Muscle of arm (tissue), 14 donors: ENCODE measurements around the gene POLR3K. TPM values are rescaled to one million over a fixed set of nuclear protein-coding genes. Genes with fewer than 3 reads are reported as not detected.

ENCODE experiments used
- DNase-seq: peaks from one replicate; pipeline ENCODE4 v3.0.0-alpha.2; 2013
- long read RNA-seq, 11 donors: transcript quantifications; one replicate each; lab custom pipeline, GENCODE V29; 2026
- polyA plus RNA-seq, 12 donors: library from polyadenylated mRNA; unstranded; fragments of 120-200 nt; gene quantifications; one replicate each; pipeline ENCODE4 v1.2.1, GENCODE V29; 2013; ENCODE audit not compliant: insufficient read length in 12 of 12

The POLR3K gene
- 10 to 100 TPM in 1 of 12 donors, 1 to 10 TPM in 10, not detected in 1; 6.0 to 13.5 (median 7.8) TPM for polyA plus RNA-seq
- long read RNA-seq, donor 1, transcript POLR3K-201 (3 exons, 1,392 nt), result major isoform, 21 of 22 reads
- long read RNA-seq, donor 1, partial matches to known transcripts, result 0 of 22 reads
- long read RNA-seq, donor 1, other reads (novel, unspliced or antisense), result 0 of 22 reads
- long read RNA-seq, donor 2, transcript POLR3K-201 (3 exons, 1,392 nt), result major isoform, 16 of 17 reads
- long read RNA-seq, donor 2, partial matches to known transcripts, result 0 of 17 reads
- long read RNA-seq, donor 2, other reads (novel, unspliced or antisense), result 0 of 17 reads
- long read RNA-seq, donor 3, transcript POLR3K-201 (3 exons, 1,392 nt), result major isoform, 10 of 10 reads
- long read RNA-seq, donor 3, partial matches to known transcripts, result 0 of 10 reads
- long read RNA-seq, donor 3, other reads (novel, unspliced or antisense), result 0 of 10 reads
- long read RNA-seq, donor 4, transcript POLR3K-201 (3 exons, 1,392 nt), result major isoform, 6 of 6 reads
- long read RNA-seq, donor 4, partial matches to known transcripts, result 0 of 6 reads
- long read RNA-seq, donor 4, other reads (novel, unspliced or antisense), result 0 of 6 reads
- long read RNA-seq, donor 5, transcript POLR3K-201 (3 exons, 1,392 nt), result major isoform, 19 of 20 reads
- long read RNA-seq, donor 5, partial matches to known transcripts, result 0 of 20 reads
- long read RNA-seq, donor 5, other reads (novel, unspliced or antisense), result 0 of 20 reads
- long read RNA-seq, donor 6, transcript POLR3K-201 (3 exons, 1,392 nt), result major isoform, 7 of 7 reads
- long read RNA-seq, donor 6, partial matches to known transcripts, result 0 of 7 reads
- long read RNA-seq, donor 6, other reads (novel, unspliced or antisense), result 0 of 7 reads
- long read RNA-seq, donor 7, transcript POLR3K-201 (3 exons, 1,392 nt), result major isoform, 7 of 8 reads
- long read RNA-seq, donor 7, partial matches to known transcripts, result 0 of 8 reads
- long read RNA-seq, donor 7, other reads (novel, unspliced or antisense), result 0 of 8 reads
- long read RNA-seq, donor 8, transcript POLR3K-201 (3 exons, 1,392 nt), result major isoform, 17 of 80 reads
- long read RNA-seq, donor 8, partial matches to known transcripts, result 13 of 80 reads
- long read RNA-seq, donor 8, other reads (novel, unspliced or antisense), result 50 of 80 reads
- long read RNA-seq, donor 9, transcript POLR3K-201 (3 exons, 1,392 nt), result major isoform, 6 of 6 reads
- long read RNA-seq, donor 9, partial matches to known transcripts, result 0 of 6 reads
- long read RNA-seq, donor 9, other reads (novel, unspliced or antisense), result 0 of 6 reads
- long read RNA-seq, donor 10, transcript POLR3K-201 (3 exons, 1,392 nt), result major isoform, 13 of 14 reads
- long read RNA-seq, donor 10, partial matches to known transcripts, result 0 of 14 reads
- long read RNA-seq, donor 10, other reads (novel, unspliced or antisense), result 0 of 14 reads
- long read RNA-seq, donor 11, transcript POLR3K-201 (3 exons, 1,392 nt), result major isoform, 14 of 14 reads
- long read RNA-seq, donor 11, partial matches to known transcripts, result 0 of 14 reads
- long read RNA-seq, donor 11, other reads (novel, unspliced or antisense), result 0 of 14 reads

- peak; percentile 96 for DNase-seq
These were observed at the start of gene POLR3K, which contains the start of gene SNRNP25 for GRCh38 chr16:53346-54236. POLR3K (minus strand) TSS chr16:53608; CDS start chr16:53586, 22 bp downstream. SNRNP25 (plus strand) TSS chr16:53828; CDS start chr16:54017, 189 bp downstream.

GRCh38 chr16:102060-102855, 48.9 kb upstream of the POLR3K start:
- no peak for DNase-seq

GRCh38 chr16:101586-101985, 48.2 kb upstream of the POLR3K start:
- no peak for DNase-seq

- DNase-seq, result no peak
These were observed 47.6 kb upstream of the POLR3K start for GRCh38 chr16:100989-101388.

- no peak for DNase-seq
These were observed 44.4 kb upstream of the POLR3K start for GRCh38 chr16:97822-98221.

- DNase-seq, result peak; percentile 86
These were observed 43.5 kb upstream of the POLR3K start for GRCh38 chr16:96935-97381.

GRCh38 chr16:94918-95265, 41.5 kb upstream of the POLR3K start:
- DNase-seq, result no peak

- no peak for DNase-seq
These were observed 39.3 kb upstream of the POLR3K start for GRCh38 chr16:92431-93339.

- DNase-seq, result no peak
These were observed 38.1 kb upstream of the POLR3K start for GRCh38 chr16:91484-91883.

- no peak for DNase-seq
These were observed 36.2 kb upstream of the POLR3K start for GRCh38 chr16:89391-90302.

- DNase-seq, result no peak
These were observed 35.2 kb upstream of the POLR3K start for GRCh38 chr16:88613-89012.

- no peak for DNase-seq
These were observed 33.1 kb upstream of the POLR3K start for GRCh38 chr16:86483-86952.

GRCh38 chr16:85865-86264, 32.5 kb upstream of the POLR3K start:
- DNase-seq, result no peak

GRCh38 chr16:85407-85782, 32.0 kb upstream of the POLR3K start:
- DNase-seq, result no peak

GRCh38 chr16:84718-85406, 31.5 kb upstream of the POLR3K start:
- no peak for DNase-seq
